ENCODE measurements around the gene IDNK.
"Not testable (repeated sequence)": the region's sequence is repeated elsewhere in the genome, so short reads cannot be mapped to it uniquely, and the experiment has no call there.

DNA sequence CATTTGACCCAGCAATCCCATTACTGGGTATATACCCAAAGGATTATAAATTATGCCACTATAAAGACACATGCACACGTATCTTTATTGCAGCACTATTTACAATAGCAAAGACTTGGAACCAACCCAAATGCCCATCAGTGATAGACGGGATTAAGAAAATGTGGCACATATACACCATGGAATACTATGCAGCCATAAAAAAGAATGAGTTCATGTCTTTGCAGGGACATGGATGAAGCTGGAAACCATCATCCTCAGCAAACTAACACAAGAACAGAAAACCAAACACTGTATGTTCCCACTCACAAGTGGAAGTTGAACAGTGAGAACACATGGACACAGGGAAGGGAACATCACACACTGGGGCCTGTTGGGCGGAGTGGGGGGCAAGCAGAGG is 9.6 kb upstream of the IDNK start:
- TF ChIP-seq EZH2phosphoT487 (IDR thresholded peaks at IDR 0.05; ENCODE audit: insufficient read depth, low read depth); EZH2 (IDR thresholded peaks at IDR 0.05; ENCODE audit: insufficient read depth, poor library complexity, severe bottlenecking): not testable (repeated sequence)

All from GM23248 (cell line).